Measurements from ENCODE around the gene SLC25A23.

The SLC25A23 gene

GRCh38 chr19:6446452-6446851, 13.1 kb downstream of the SLC25A23 start:
- H3K4me3 ChIP-seq (ENCODE audit: low read depth, low read length, poor library complexity, severe bottlenecking) = no peak overlapping the region
- no peak overlapping the region for H3K9ac ChIP-seq (ENCODE audit: low read length)
- no peak for TF ChIP-seq CTCF (IDR thresholded peaks at IDR 0.05; ENCODE audit: low read length)
- TF ChIP-seq EZH2 (IDR thresholded peaks at IDR 0.05; ENCODE audit: borderline replicate concordance, low read length) = no peak

GRCh38 chr19:6443986-6444385, 15.6 kb downstream of the SLC25A23 start:
- Histone ChIP-seq H3K9me2 (ENCODE audit: low read depth, low read length) (no peaks in the 10 kb centered on the region), H3F3A (ENCODE audit: insufficient read depth, low read length) (no peaks in the 10 kb centered on the region), H3K4me3 (ENCODE audit: low read depth, low read length, poor library complexity, severe bottlenecking) (no peak overlapping the region), H3K79me2 (ENCODE audit: insufficient read depth, low read length) (no peaks in the 10 kb centered on the region), H3K4me1 (ENCODE audit: insufficient read depth, low read length, severe bottlenecking) (no peaks in the 10 kb centered on the region), H3K4me2 (ENCODE audit: low read length) (no peak overlapping the region), H3K9ac (ENCODE audit: low read length) (no peak overlapping the region), H3K9me3 (ENCODE audit: low read length) (no peaks in the 10 kb centered on the region), H3K27ac (ENCODE audit: low read depth, low read length, poor library complexity, severe bottlenecking) (no peak overlapping the region), H3K27me3 (ENCODE audit: insufficient read depth, low read length) (no peaks in the 10 kb centered on the region), H3K36me3 (ENCODE audit: insufficient read depth, low read length) (peaks cover 22% of the 10 kb centered on the region), H2AFZ (ENCODE audit: low read length) (no peak overlapping the region), H4K20me1 (ENCODE audit: insufficient read depth, low read length) (no peaks in the 10 kb centered on the region)
- no peak for TF ChIP-seq CTCF (IDR thresholded peaks at IDR 0.05; ENCODE audit: low read length)
- TF ChIP-seq EZH2 (IDR thresholded peaks at IDR 0.05; ENCODE audit: borderline replicate concordance, low read length) = no peak

More at GRCh38 chr19:6446452-6446851, 13.1 kb downstream of the SLC25A23 start:
- Histone ChIP-seq H3K9me3 (ENCODE audit: low read length) (no peaks in the 10 kb centered on the region), H3K9me2 (ENCODE audit: low read depth, low read length) (no peaks in the 10 kb centered on the region), H3K4me1 (ENCODE audit: insufficient read depth, low read length, severe bottlenecking) (no peaks in the 10 kb centered on the region), H3K27me3 (ENCODE audit: insufficient read depth, low read length) (no peaks in the 10 kb centered on the region), H3K36me3 (ENCODE audit: insufficient read depth, low read length) (peaks cover 31% of the 10 kb centered on the region), H2AFZ (ENCODE audit: low read length) (no peak overlapping the region), H3K4me2 (ENCODE audit: low read length) (no peak overlapping the region), H4K20me1 (ENCODE audit: insufficient read depth, low read length) (no peaks in the 10 kb centered on the region), H3K79me2 (ENCODE audit: insufficient read depth, low read length) (no peaks in the 10 kb centered on the region), H3F3A (ENCODE audit: insufficient read depth, low read length) (no peaks in the 10 kb centered on the region), H3K27ac (ENCODE audit: low read depth, low read length, poor library complexity, severe bottlenecking) (no peak overlapping the region)

- H3K4me3 ChIP-seq (ENCODE audit: low read depth, low read length, poor library complexity, severe bottlenecking) = no peak overlapping the region
- H3K79me2 ChIP-seq (ENCODE audit: insufficient read depth, low read length) = no peaks in the 10 kb centered on the region
- no peak for TF ChIP-seq EZH2 (IDR thresholded peaks at IDR 0.05; ENCODE audit: borderline replicate concordance, low read length)
- TF ChIP-seq CTCF (IDR thresholded peaks at IDR 0.05; ENCODE audit: low read length) = no peak
- no peaks in the 10 kb centered on the region for H3F3A ChIP-seq (ENCODE audit: insufficient read depth, low read length)
- no peak overlapping the region for H3K4me2 ChIP-seq (ENCODE audit: low read length)
- no peak overlapping the region for H3K27ac ChIP-seq (ENCODE audit: low read depth, low read length, poor library complexity, severe bottlenecking)
- H4K20me1 ChIP-seq (ENCODE audit: insufficient read depth, low read length) = no peaks in the 10 kb centered on the region
- H3K9me2 ChIP-seq (ENCODE audit: low read depth, low read length) = no peaks in the 10 kb centered on the region
- peaks cover 19% of the 10 kb centered on the region for H3K36me3 ChIP-seq (ENCODE audit: insufficient read depth, low read length)
- no peaks in the 10 kb centered on the region for H3K27me3 ChIP-seq (ENCODE audit: insufficient read depth, low read length)
- no peaks in the 10 kb centered on the region for H3K4me1 ChIP-seq (ENCODE audit: insufficient read depth, low read length, severe bottlenecking)
- H3K9me3 ChIP-seq (ENCODE audit: low read length) = no peaks in the 10 kb centered on the region
- H2AFZ ChIP-seq (ENCODE audit: low read length) = no peak overlapping the region
- no peak overlapping the region for H3K9ac ChIP-seq (ENCODE audit: low read length)
Measured at GRCh38 chr19:6442087-6442688, 17.4 kb downstream of the SLC25A23 start.

Data from OCI-LY1 (cell line).